ENCODE results near the gene CCM2. TPM values are rescaled to one million over a fixed set of nuclear protein-coding genes. Genes with fewer than 3 reads are reported as not detected.

The CCM2 gene
- total RNA-seq, 3 donors from 2014 or later = 33.4 to 43.8 (median 35.8) TPM

GRCh38 chr7:45100761-45101480, 100.9 kb downstream of the CCM2 start:
- intact Hi-C loops (cut with DNase I, micrococcal nuclease) = no loop called here
- no peaks in the 10 kb centered on the region for H3K4me1 ChIP-seq (ENCODE audit: low read depth)
- peaks cover 24% of the 10 kb centered on the region for H3K36me3 ChIP-seq (ENCODE audit: low read depth)
- no peak overlapping the region for H3K4me3 ChIP-seq
- TF ChIP-seq CTCF (IDR thresholded peaks at IDR 0.05) = no peak
- DNase-seq (no peak), ATAC-seq (no peak)
- no peaks in the 10 kb centered on the region for H3K9me3 ChIP-seq

- no peak overlapping the region for H3K4me3 ChIP-seq
- H3K9me3 ChIP-seq = no peaks in the 10 kb centered on the region
- DNase-seq = no peak
- H3K4me1 ChIP-seq (ENCODE audit: low read depth) = no peaks in the 10 kb centered on the region
- TF ChIP-seq CTCF (IDR thresholded peaks at IDR 0.05) = no peak
- no peak for ATAC-seq
- intact Hi-C loops (cut with DNase I, micrococcal nuclease) = no loop called here
- H3K36me3 ChIP-seq (ENCODE audit: low read depth) = peaks cover 24% of the 10 kb centered on the region
Observed at GRCh38 chr7:45101748-45102147, 101.7 kb downstream of the CCM2 start.

- intact Hi-C loops (cut with DNase I, micrococcal nuclease) = no loop called here
- DNase-seq (no peak), ATAC-seq (no peak)
- no peak for TF ChIP-seq CTCF (IDR thresholded peaks at IDR 0.05)
- Histone ChIP-seq H3K4me1 (ENCODE audit: low read depth) (peaks cover 9% of the 10 kb centered on the region), H3K4me3 (no peak overlapping the region), H3K36me3 (ENCODE audit: low read depth) (peaks cover 24% of the 10 kb centered on the region), H3K9me3 (no peaks in the 10 kb centered on the region)
Observed at GRCh38 chr7:45102785-45103712, 103.0 kb downstream of the CCM2 start.

- H3K9me3 ChIP-seq = no peaks in the 10 kb centered on the region
- no peak overlapping the region for H3K4me3 ChIP-seq
- H3K4me1 ChIP-seq (ENCODE audit: low read depth) = peaks cover 20% of the 10 kb centered on the region
- intact Hi-C loops (cut with DNase I, micrococcal nuclease) = no loop called here
- TF ChIP-seq CTCF (IDR thresholded peaks at IDR 0.05) = no peak
- ATAC-seq (no peak), DNase-seq (no peak)
- peaks cover 24% of the 10 kb centered on the region for H3K36me3 ChIP-seq (ENCODE audit: low read depth)
Observed at GRCh38 chr7:45103958-45104843, 104.2 kb downstream of the CCM2 start.

GRCh38 chr7:45104844-45105587, 105.0 kb downstream of the CCM2 start:
- peaks cover 21% of the 10 kb centered on the region for H3K4me1 ChIP-seq (ENCODE audit: low read depth)
- H3K4me3 ChIP-seq = no peak overlapping the region
- no peaks in the 10 kb centered on the region for H3K9me3 ChIP-seq
- ATAC-seq = no peak
- no peak for TF ChIP-seq CTCF (IDR thresholded peaks at IDR 0.05)
- peaks cover 24% of the 10 kb centered on the region for H3K36me3 ChIP-seq (ENCODE audit: low read depth)
- DNase-seq = no peak
- intact Hi-C loops (cut with DNase I, micrococcal nuclease) = no loop called here

All from mucosa of descending colon (tissue), 3 donors.